ENCODE data around the gene ERCC4.

Gene ERCC4

DNA sequence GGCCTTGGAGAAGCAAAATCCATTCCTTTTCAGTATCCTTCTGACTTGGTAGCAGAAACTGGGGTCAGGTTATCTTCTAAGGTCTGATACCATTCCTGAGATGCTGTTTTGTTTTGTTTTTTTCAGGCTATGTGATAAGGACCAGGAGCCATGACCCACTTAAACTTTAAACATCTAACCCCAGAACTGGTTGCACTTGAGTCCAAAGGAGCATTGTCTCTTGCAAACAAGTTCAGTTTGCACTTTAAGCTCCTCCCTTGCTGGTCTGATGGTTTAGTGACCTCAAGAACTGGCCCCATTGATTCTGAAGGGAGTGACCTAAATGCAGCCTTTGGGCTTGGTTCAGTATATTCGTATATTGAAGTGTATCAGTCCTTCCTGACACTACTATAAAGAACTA is 75.2 kb downstream of the ERCC4 start:
- DNase-seq, result no peak

DNA sequence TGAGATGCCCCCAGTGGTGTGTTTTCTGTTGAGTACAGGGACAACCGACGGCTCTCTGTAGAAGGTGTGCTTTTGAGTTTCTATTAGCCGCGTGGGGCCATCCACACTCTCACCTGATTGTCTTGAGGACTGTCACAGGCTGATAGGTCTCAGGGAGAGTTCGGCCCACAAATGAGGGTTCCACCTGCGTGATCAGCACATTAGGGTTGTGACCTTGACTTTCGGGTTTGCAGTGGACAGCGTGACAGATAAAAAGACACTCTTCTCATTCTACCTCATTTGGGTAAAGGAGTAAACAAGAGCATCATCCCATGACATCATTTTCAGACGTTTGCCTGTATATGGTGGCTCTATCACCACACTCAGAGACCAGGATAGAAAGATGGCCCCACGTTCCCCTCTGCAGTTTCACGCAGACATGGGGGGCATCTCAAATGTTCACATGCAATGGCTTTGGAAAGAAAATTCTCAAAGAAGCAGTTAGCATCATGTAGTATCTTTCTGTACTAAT is 76.9 kb downstream of the ERCC4 start:
- no peak for DNase-seq

DNA sequence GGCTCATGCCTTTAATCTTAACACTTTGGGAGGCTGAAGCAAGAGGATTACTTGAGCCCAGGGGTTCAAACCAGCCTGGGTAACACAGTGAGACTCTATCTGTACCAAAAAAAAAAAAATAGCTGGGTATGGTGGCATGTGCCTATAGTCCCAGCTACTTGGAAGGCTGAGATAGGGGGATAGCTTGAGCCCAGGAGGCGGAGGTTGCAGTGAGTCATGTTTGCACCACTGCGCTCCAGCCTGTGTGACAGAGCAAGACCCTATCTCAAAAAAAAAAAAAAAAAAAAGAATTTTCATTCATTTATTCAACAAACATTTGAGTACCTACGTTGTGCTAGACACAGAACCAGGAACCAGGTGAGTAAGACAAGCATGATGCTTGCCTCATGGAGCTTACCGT is 77.6 kb downstream of the ERCC4 start:
- no peak for DNase-seq

DNA sequence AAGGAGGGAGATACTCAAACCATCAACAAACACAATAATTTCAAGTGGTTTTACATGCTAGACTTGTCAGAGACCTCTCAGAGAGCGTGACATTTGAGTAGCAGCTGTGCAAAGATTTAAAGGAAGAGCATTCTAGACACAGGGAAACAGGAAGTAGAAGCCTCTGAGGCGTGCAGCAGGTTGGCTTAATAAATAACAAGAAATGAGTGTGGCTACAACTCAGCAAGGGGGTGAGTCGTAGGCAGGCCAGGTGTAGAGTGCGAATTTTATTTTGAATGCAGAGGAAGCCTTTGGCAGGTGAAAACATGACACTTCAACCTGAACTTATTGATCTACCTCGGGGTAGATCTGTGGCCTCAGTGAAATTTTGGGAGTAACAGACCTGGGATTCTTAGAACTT is 78.0 kb downstream of the ERCC4 start:
- no peak for DNase-seq

DNA sequence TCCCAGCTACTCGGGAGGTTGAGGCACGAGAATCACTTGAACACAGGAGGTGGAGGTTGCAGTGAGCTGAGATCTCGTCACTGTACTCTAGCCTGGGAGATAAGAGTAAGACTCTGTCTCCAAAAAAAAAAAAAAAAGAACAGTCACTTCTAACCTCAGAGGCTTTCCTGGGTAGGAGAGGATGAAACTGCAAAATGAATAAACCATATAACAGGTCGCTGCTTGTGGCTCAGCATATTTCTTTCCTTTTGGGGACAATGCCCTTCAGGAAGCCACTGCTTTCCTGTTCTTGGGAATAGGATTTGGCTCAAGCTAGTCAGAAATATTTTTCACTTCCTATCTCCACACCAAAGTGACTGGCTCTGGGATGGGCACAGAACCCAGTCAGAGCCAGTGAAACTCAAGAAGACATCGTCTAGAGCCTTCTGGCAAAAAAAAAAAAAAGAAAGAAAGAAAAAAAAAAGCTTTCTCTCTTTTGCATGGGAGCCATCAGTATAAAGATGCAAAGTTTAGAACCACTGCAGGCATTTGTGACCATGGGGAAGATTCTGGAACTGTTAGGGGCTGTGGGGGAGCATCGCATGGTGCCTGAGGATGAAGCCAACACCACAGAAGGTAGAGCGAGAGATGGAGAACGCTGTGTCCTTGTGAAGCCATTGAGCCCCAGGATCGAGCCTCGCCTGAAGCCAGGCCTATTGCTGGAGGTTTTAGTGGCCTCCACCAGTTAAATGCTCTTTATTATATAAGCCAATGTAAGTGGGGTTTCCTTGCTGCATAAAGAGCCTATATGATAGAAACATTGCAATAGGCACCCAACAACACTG is 79.3 kb downstream of the ERCC4 start:
- no peak for DNase-seq

DNA sequence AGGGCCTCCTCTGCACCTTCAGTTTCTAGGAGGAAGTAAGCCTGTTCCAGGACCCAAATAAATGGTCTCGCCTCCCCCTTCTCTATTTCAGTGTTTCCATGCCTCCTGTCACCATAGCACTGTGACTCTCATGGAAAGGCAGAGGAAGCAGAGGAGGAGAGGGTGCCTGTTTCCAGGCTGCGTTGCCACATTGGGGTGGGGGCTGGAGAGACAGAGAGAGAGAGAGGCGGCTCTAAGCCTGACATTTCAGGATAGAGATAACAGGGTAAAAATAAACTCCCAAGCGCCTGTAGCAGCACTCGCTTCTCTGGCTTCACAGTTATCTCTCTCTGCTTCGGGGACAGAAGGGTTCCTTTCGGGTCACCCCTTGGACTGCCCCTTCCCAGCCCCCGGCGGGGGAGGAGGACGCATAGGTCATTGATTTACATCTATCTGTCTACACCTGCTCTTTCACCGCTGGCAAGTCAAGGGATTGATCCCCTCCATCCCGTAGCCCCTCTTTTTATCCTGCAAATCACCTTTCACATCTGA is 80.0 kb downstream of the ERCC4 start:
- no peak for DNase-seq

DNA sequence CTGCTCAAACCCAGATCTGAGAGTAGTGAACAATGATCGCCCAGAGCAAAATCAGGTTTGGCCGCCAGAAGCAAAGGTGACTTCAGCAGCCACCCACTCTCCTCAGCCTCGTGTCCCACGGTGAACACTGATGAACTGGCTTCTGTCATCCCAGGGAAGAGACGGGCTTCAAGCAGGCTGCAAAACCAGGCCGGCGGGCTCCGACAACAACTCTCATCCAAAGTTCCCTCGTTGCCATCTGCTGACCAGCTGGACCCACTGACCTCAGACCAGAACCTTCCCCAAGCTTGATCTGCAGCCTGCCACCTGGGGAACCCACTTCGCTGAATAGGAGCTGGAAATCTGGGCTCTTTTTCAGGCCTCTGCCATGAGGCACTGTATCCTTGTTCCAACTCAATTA is 81.6 kb downstream of the ERCC4 start:
- no peak for DNase-seq

Measured in effector CD4-positive, alpha-beta T cell (primary cell).